DND-41 (cell line): ENCODE measurements around the gene PRSS35.

Source experiments
- EZH2 ChIP-seq: IDR thresholded peaks from 3 replicates; pipeline ENCODE4 v1.6.1; 2012; ENCODE audit warnings: borderline replicate concordance, low read depth, mild to moderate bottlenecking, moderate library complexity, low read length, inconsistent platforms; ENCODE audit not compliant: severe bottlenecking
- TF ChIP-seq, protein P1 (sequence below): IDR thresholded peaks from 2 replicates; pipeline ENCODE4 v1.5.1; 2012; ENCODE audit warnings: borderline replicate concordance, low read length, moderate library complexity, mild to moderate bottlenecking; ENCODE audit not compliant: poor library complexity, severe bottlenecking; ENCODE audit errors: extremely low read depth

- TF ChIP-seq, protein P1, sequence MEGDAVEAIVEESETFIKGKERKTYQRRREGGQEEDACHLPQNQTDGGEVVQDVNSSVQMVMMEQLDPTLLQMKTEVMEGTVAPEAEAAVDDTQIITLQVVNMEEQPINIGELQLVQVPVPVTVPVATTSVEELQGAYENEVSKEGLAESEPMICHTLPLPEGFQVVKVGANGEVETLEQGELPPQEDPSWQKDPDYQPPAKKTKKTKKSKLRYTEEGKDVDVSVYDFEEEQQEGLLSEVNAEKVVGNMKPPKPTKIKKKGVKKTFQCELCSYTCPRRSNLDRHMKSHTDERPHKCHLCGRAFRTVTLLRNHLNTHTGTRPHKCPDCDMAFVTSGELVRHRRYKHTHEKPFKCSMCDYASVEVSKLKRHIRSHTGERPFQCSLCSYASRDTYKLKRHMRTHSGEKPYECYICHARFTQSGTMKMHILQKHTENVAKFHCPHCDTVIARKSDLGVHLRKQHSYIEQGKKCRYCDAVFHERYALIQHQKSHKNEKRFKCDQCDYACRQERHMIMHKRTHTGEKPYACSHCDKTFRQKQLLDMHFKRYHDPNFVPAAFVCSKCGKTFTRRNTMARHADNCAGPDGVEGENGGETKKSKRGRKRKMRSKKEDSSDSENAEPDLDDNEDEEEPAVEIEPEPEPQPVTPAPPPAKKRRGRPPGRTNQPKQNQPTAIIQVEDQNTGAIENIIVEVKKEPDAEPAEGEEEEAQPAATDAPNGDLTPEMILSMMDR, result no peak
- no peak for TF ChIP-seq EZH2
Observed at GRCh38 chr6:83488448-83488847, 23.9 kb upstream of the PRSS35 start.
